A172 (cell line): ENCODE measurements around the gene NXN. TPM values are rescaled to one million over a fixed set of nuclear protein-coding genes. Genes with fewer than 3 reads are reported as not detected.
"Not testable (repeated sequence)": the region's sequence is repeated elsewhere in the genome, so short reads cannot be mapped to it uniquely, and the experiment has no call there.

Experiments used
- DNase-seq: peaks from one replicate; pipeline ENCODE4 v3.0.0-alpha.2; 2015; ENCODE audit warnings: low spot score
- total RNA-seq: library from RNA; depleted of rRNA; stranded (reverse); fragments of >200 nt; shearing (Covaris generic); gene quantifications from 2 replicates; pipeline ENCODE4 v1.2.3, GENCODE V29; 2014

NXN gene
- total RNA-seq, 1 experiment from 2014 or later = 7.2 TPM

DNA sequence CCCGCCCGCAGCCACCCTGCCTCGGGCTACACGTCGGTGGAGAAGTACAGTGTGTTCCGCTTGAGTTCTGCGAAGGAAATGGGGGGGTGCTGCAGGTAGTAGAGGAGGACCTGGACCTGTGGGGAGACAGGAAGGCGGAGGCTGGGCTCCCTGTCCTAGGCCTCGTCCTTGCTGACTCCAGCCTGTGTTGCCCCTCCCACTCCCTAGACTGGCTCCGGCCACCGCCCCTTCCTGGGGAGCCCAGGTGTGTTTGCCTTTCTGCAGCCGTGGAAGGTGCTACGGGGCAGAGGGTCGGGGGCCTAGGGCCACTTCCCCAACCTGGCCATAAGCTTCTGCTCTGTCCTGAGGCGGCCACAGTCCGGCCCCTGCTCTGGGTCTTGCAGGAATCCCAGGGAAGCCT is 26.5 kb upstream of the NXN start:
- no peak for DNase-seq

DNA sequence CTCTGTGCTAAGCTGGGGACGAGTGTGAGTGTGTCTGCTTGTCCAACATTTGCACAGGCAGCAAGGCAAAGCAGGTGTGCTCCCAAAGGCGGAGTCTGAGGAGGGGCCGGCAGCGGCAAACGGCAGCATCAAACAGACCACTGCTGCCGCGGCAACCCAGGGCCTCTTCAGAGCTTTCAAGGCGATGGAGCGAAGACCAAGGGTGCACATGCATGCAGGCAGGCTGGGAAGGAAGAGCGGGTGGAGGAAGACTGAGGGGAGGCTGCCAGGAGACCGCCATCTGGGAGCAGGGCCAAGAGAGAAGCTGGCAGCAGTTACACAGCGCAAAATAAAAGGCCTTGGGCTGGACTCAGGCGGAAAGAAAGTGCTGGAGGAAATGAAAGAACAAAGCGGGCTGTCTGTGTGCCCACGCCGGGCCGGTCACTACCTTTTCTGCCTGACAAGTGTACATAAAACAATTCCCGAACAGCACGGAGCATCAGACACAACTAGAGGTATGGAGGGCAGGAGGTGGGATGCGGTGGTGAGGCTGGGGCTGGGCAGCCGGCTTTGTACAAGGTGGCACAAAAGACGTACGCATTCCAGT is 25.9 kb upstream of the NXN start:
- no peak for DNase-seq

GRCh38 chr17:1004769-1005295 is 25.3 kb upstream of the NXN start:
- no peak for DNase-seq

DNA sequence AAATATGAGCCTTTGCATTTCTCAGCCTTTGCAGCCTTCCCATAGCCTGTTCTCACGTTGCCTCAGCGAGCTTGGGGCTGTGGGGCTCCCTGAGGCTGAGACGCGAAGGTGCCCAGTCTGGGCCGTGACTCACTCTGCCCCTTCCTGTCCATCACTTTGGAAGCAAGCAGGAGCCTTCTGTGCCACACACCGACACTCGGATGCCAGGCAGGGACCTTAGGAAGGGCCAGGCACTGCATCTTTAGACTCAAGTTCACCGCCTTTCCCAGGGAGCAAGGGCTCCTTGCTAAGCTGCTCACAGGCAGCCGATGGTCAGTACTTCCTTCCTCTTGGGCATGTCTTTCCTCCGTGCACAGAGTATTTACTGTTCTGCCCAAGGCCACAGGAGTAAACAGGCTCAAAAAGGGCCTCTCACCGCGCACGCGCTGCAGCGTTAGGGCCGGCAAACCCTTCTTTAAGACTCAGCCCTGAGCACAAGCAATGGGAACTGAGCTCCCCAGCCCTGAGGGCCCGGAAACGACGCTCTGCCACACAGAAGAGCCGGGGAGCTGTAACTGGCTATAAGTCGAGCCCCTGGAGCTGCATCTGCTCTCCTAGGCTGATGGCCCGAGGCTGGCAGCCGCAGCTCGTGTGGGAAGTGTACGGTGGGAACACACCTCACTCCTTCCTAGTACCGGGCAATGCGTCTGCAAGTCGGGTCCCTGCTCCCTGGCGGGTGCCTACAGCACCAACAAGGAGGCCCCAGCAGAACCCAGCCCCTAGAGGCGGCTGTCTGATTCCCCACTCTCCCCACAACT is 24.6 kb upstream of the NXN start:
- no peak for DNase-seq

- DNase-seq = no peak
These were observed 24.0 kb upstream of the NXN start for GRCh38 chr17:1003633-1003971.

DNA sequence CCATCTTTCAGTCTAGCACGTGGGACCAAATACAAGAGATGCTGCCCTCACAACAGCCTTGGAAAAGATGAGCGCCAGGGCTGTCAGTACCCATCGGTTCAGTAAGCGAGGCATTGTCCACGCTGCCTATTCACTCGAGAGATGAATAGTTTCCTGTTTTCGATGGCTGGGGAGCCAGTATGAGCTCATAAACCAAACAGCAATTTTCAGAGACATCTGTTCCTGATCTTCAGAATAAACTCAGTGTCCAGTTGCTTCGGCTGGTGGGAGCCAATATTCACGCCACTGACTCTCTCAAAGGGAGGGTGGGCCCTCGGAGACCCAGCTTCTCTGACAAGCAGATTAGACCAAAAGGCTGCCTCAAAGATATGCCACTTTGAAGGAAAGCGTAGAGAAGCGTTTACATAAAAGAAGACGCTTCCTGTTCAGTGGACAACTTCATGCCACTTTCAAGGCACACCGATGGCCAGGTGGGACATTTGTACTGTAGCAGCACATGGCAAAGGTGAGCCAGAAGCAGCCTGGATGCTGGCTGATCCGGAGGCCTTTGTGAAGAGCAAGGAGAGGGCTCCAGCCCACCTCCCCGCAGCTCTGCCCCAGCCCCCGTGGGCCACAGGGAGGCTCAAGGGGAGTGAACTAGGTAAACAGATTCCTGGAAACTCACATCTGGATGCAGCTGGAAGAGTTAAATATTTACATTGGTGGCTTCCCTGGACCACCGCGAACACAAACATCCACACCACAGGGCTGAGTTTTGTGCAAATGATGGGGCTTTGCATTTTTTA is 23.4 kb upstream of the NXN start:
- DNase-seq = no peak

DNA sequence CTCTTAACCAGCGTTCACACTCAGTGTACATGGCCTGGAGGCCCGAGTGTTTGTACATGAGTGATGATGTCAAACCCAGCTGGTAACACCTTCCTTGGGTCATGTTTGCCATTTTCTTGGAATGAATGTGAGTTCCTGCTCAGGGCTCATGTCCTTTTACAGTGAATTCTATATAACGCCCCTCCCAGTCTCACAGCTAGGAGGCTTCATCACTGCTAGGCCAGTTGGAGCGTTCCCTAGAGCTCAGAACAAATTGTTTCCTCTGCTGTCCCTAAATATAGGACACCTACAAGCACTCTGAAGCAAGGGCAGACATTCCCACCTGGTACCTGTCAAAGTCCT is 22.8 kb upstream of the NXN start:
- no peak for DNase-seq

GRCh38 chr17:1001640-1002411 is 22.2 kb upstream of the NXN start:
- peak; percentile 53 for DNase-seq

DNA sequence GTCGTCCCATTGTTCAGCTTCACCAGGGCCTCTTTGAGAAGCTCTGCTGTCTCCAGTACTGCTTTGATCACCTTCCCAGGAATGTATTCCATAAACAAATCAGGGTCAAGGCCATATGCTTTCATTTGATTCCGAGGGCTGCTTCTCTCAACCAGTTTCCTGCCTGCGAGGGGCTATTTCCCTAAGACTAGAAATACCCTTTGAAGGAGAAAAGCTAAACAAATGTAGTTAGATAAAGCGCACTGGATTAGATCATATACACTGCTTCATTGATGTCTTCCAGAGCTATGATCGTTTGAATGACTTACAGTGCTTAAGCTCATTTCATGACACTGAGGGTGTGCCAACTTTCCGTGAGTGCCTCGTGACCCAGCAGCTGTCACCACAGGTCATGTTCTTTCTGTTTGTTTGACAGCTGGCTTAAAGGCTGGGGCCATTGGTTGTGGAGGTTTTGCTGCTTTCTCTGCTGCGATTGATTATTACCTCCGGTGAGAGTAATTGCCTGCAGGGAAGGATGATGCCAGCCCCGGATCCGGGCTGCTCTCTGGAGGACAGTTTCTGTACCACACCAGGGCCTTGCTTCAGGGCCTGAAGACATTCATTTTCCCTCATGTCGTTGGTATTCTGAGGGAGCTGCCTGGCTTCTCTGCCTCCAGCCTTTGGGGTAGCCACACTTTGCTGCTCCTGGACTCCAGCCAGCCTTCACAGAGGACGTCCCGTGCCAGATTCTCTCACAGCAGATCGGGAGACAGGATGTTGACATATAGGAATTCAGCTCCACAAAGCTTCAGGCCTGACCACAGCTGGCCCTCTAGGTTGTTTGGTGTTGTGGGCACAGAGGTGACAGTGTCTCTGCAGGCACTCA is 21.3 kb upstream of the NXN start:
- no peak for DNase-seq

DNA sequence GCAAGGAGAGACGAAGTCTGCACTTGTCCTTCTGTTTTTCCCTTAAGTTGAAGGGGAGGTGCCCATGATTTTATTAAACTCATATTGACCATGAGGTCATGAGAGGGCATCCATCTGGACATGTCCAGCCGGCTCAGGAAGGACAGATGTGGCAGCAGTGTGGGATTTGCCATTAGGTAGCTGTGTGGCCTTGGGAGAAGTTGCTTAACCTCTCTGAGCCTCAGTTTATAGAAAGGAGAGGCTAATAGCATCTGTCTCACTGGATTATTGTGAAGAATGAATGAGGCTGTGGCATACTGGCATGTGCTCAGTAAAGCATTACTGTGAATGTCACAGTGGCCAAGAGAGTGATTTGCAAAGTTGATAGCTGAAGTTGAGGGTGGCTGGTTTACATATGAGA is 18.5 kb upstream of the NXN start:
- DNase-seq = no peak

GRCh38 chr17:996554-997344 is 17.2 kb upstream of the NXN start, which contains the start of gene TIMM22:
TIMM22 (plus strand) TSS chr17:997129; CDS start chr17:997143, 14 bp downstream.
- peak; percentile 94 for DNase-seq

DNA sequence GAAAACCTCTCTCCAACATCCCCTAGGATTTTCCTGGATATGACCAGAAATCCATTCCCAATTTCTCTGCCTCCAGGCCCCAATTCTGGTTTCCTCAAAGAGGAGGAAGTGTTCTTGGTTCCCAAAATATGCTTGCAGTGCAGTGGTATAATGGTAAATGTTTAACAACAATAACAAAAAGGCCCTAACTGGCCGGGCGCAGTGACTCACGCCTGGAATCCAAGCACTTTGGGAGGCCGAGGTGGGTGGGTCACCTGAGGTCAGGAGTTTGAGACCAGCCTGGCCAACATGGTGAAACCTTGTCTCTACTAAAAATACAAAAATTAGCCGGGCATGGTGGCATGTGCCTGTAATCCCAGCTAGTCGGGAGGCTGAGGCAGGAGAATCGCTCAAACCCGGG is 15.7 kb upstream of the NXN start:
- DNase-seq = not testable (repeated sequence)

GRCh38 chr17:992933-993332 is 13.4 kb upstream of the NXN start:
- no peak for DNase-seq

DNA sequence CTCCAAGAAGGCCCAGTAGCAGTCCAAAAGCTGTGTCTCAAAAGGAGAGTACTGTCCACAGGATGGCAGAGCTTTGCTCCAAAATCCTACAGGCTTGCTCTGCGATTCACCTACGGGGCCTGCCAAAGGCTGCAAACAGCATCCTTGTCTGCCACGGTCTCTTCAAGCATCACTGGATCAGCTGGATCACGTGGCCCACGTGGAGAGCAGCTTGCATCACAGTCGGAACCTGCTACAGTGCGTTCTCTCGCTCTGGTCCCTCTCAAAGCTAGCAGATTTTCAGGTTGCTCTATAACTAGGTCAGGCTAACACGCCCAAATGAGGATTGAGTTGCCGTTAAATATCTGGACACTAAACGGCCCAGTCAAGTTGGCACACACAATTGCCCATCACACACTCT is 9.0 kb upstream of the NXN start:
- DNase-seq = no peak

- DNase-seq = no peak
These were observed 8.4 kb upstream of the NXN start for GRCh38 chr17:987931-988330.

GRCh38 chr17:986322-986929 is 6.8 kb upstream of the NXN start:
- no peak for DNase-seq

DNA sequence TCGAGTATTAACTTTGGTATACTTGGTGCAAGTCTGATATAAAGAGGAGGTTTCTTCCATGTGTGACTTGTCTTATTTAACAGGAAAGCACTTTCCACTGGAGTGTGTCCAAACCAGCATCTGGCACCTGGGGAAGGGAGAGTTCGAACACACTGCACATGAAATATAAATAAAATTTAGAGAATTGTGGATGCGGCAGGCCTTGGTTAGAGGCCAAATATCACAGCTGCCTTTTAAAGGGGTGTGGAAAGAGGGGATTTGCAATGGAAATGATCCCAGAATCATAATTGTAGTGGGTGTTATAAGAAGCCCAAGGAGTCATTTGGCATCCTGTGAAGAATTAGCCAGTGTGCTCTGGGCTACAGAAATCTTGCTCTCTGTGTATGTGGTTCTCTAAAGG is 4.3 kb upstream of the NXN start:
- DNase-seq = no peak

DNA sequence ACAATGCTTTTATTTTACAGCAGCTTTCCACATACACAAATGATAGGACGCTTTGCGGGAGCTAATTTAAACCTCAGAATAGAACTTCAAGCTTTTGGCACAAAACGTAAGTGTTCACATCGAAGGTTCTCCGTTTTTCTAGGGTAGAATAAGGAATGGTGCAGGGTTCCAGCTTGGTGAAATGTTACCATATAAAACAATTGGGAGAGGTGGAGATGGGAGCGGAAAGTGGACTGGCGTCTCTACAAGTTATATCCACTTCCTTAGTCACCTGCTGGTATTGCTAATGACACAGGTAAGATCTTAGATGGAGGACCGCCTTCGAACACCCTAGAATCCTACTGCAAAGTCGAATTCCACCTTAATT is 1.7 kb upstream of the NXN start:
- no peak for DNase-seq

- peak; percentile 82 for DNase-seq
These were observed 1.1 kb upstream of the NXN start for GRCh38 chr17:980406-981291.
